Right lobe of liver (tissue), 6 donors: ENCODE results near the gene DLL1. TPM values are rescaled to one million over a fixed set of nuclear protein-coding genes. Genes with fewer than 3 reads are reported as not detected.
A peak's percentile ranks its signal among the peaks of the same experiment; 100 is the strongest.

Experiments used
- ATAC-seq, 4 donors: fragments of 200-7000 bp; cut with Tn5 transposase; one replicate each; pipeline ENCODE4 v1.9.1; 2020; ENCODE audit warnings: mild to moderate bottlenecking in 4 of 4, moderate library complexity in 4 of 4
- DNase-seq, 3 donors: peaks; one replicate each; pipeline ENCODE4 v3.0.0-alpha.2; 2020
- H3K27ac ChIP-seq, 3 donors: fragments of 200-600 bp; one replicate each; pipeline ENCODE4 v1.8.0; 2022
- H3K27me3 ChIP-seq, 2 donors: fragments of 200-600 bp; one replicate each; pipeline ENCODE4 v1.8.0; 2022
- H3K36me3 ChIP-seq, 4 donors: fragments of 200-600 bp; sonication (generic) in 1 of 4; one replicate each; pipeline versions ENCODE4 v1.5.1 to v1.8.0; 2017 to 2022; ENCODE audit warnings: control low read depth in 1 of 4
- H3K4me1 ChIP-seq, 4 donors: fragments of 200-600 bp; sonication (generic) in 1 of 4; one replicate each; pipeline versions ENCODE4 v1.5.1 to v1.8.0; 2017 to 2022; ENCODE audit warnings: control low read depth in 1 of 4
- H3K4me3 ChIP-seq, 3 donors: fragments of 200-600 bp; one replicate each; pipeline ENCODE4 v1.8.0; 2022
- H3K9me3 ChIP-seq, 4 donors: fragments of 200-600 bp; sonication (generic) in 1 of 4; one replicate each; pipeline versions ENCODE4 v1.5.1 to v1.8.0; 2017 to 2022; ENCODE audit warnings: control low read depth in 1 of 4
- CTCF ChIP-seq, 4 donors: fragments of 200-600 bp in 3 of 4; fragments of 450-650 bp in 1 of 4; IDR thresholded peaks; one replicate each; pipeline versions ENCODE4 v1.5.1 to v1.8.0; 2016 to 2022; ENCODE audit warnings: antibody characterized with exemption in 4 of 4, mild to moderate bottlenecking in 2 of 4
- POLR2A ChIP-seq: fragments of 450-650 bp; IDR thresholded peaks from one replicate; pipeline ENCODE4 v1.6.1; 2017; ENCODE audit warnings: antibody characterized with exemption, mild to moderate bottlenecking
- WGBS: methylation state at CpG from one replicate; pipeline ENCODE4 v1.1.6; 2018; ENCODE audit warnings: low coverage, low lambda C conversion rate; ENCODE audit not compliant: insufficient coverage; ENCODE audit errors: missing lambda C conversion rate; 5-methylcytosine and 5-hydroxymethylcytosine counted together
- intact Hi-C, 2 donors: fragments of 100-400 bp; cut with DNase I; formaldehyde crosslinking; loops; one replicate each; pipeline versions ENCODE4 v1.11.2 to v1.14.1; 2022
- total RNA-seq, 6 experiments: library from RNA; depleted of rRNA in 2 of 6; stranded (reverse); fragments of >200 nt in 2 of 6; fragmentation: NEBNext Ultra II Directional in 3 of 6; extraction: Animal tissue kit (Norgen Biotek cat#: 25700) in 3 of 6; gene quantifications; one replicate each; pipeline versions ENCODE4 v1.1.0 to v1.2.4, GENCODE V29; 2016 to 2023
- donor health status: DM: no; HTN: yes; CAD: no.
- donor health status: DM: no; HTN: no; CAD: no.
- donor health status: DM: no; HTN: no; CAD: no.
- donor health status: DM: no; HTN: yes; CAD: no.
- donor health status: DM: no; HTN: yes; CAD: no.

Gene DLL1
- total RNA-seq, 6 experiments from 2014 or later, result 2.0 to 9.6 (median 3.4) TPM

GRCh38 chr6:170260686-170261085 is 30.2 kb downstream of the DLL1 start:
- Histone ChIP-seq H3K4me1 (peaks cover 0 to 4% (median 0%) of the 10 kb centered on the region in 4 donors), H3K27me3 (no peaks in the 10 kb centered on the region), H3K9me3 (no peaks in the 10 kb centered on the region), H3K27ac (no peak overlapping the region), H3K4me3 (no peak overlapping the region), H3K36me3 (no peaks in the 10 kb centered on the region)
- TF ChIP-seq CTCF (IDR thresholded peaks at IDR 0.05) (no peak), POLR2A (no peak)
- peak in 1 of 3 donors; percentile 25 for DNase-seq
- intact Hi-C loops, result no loop called here
- no peak for ATAC-seq
- WGBS, result 65% methylated on average over 4 of the region's 7 CpGs

- Histone ChIP-seq H3K4me1 (no peaks in the 10 kb centered on the region), H3K9me3 (no peaks in the 10 kb centered on the region), H3K36me3 (no peaks in the 10 kb centered on the region), H3K27ac (no peak overlapping the region), H3K4me3 (no peak overlapping the region), H3K27me3 (no peaks in the 10 kb centered on the region)
- peak; percentile 31 to 47 (median 39) for DNase-seq
- TF ChIP-seq POLR2A, result no peak
- no peak for TF ChIP-seq CTCF (IDR thresholded peaks at IDR 0.05)
- WGBS, result 35% methylated on average over 2 of the region's 5 CpGs
- peak in 3 of 4 donors; percentile 23 to 77 (median 38) for ATAC-seq
- intact Hi-C loops, result no loop called here
Measured at GRCh38 chr6:170259278-170259677, 31.6 kb downstream of the DLL1 start.

- no peak overlapping the region for H3K4me3 ChIP-seq
- H3K27ac ChIP-seq, result no peak overlapping the region
- H3K36me3 ChIP-seq, result no peaks in the 10 kb centered on the region
- DNase-seq, result peak in 1 of 3 donors; percentile 25
- no peak for ATAC-seq
- H3K9me3 ChIP-seq, result no peaks in the 10 kb centered on the region
- H3K27me3 ChIP-seq, result no peaks in the 10 kb centered on the region
- intact Hi-C loops, result no loop called here
- TF ChIP-seq POLR2A (no peak), CTCF (IDR thresholded peaks at IDR 0.05) (no peak)
- no peaks in the 10 kb centered on the region for H3K4me1 ChIP-seq
- 66% methylated on average over 4 of the region's 6 CpGs for WGBS
Measured at GRCh38 chr6:170258407-170258806, 32.5 kb downstream of the DLL1 start.

- TF ChIP-seq POLR2A (no peak), CTCF (IDR thresholded peaks at IDR 0.05) (no peak)
- intact Hi-C loops, result no loop called here
- no peak overlapping the region for H3K4me3 ChIP-seq
- no peaks in the 10 kb centered on the region for H3K4me1 ChIP-seq
- H3K27ac ChIP-seq, result no peak overlapping the region
- DNase-seq, result peak in 1 of 3 donors; percentile 10
- no peak for ATAC-seq
- no peaks in the 10 kb centered on the region for H3K27me3 ChIP-seq
- H3K9me3 ChIP-seq, result no peaks in the 10 kb centered on the region
- H3K36me3 ChIP-seq, result no peaks in the 10 kb centered on the region
- 72% methylated on average over 3 of the region's 4 CpGs for WGBS
Measured at GRCh38 chr6:170257376-170257775, 33.5 kb downstream of the DLL1 start.

GRCh38 chr6:170256641-170257040 is 34.2 kb downstream of the DLL1 start:
- 78% methylated on average over 9 of the region's 21 CpGs for WGBS
- H3K4me3 ChIP-seq, result no peak overlapping the region
- H3K4me1 ChIP-seq, result no peaks in the 10 kb centered on the region
- H3K27me3 ChIP-seq, result no peaks in the 10 kb centered on the region
- TF ChIP-seq POLR2A, result no peak
- no peak for TF ChIP-seq CTCF (IDR thresholded peaks at IDR 0.05)
- H3K9me3 ChIP-seq, result no peaks in the 10 kb centered on the region
- ATAC-seq, result no peak
- peak in 1 of 3 donors; percentile 15 for DNase-seq
- H3K36me3 ChIP-seq, result no peaks in the 10 kb centered on the region
- H3K27ac ChIP-seq, result no peak overlapping the region
- intact Hi-C loops, result no loop called here
